ENCODE measurements around the gene LRRC14B.

- TF ChIP-seq CTCF (IDR thresholded peaks at IDR 0.05) (no peak), TCF7L2 (IDR thresholded peaks at IDR 0.05; ENCODE audit: low read depth, low read length) (no peak), POLR2AphosphoS5 (IDR thresholded peaks at IDR 0.05; ENCODE audit: low read depth, low read length) (no peak)
- TF ChIP-seq, protein P1, sequence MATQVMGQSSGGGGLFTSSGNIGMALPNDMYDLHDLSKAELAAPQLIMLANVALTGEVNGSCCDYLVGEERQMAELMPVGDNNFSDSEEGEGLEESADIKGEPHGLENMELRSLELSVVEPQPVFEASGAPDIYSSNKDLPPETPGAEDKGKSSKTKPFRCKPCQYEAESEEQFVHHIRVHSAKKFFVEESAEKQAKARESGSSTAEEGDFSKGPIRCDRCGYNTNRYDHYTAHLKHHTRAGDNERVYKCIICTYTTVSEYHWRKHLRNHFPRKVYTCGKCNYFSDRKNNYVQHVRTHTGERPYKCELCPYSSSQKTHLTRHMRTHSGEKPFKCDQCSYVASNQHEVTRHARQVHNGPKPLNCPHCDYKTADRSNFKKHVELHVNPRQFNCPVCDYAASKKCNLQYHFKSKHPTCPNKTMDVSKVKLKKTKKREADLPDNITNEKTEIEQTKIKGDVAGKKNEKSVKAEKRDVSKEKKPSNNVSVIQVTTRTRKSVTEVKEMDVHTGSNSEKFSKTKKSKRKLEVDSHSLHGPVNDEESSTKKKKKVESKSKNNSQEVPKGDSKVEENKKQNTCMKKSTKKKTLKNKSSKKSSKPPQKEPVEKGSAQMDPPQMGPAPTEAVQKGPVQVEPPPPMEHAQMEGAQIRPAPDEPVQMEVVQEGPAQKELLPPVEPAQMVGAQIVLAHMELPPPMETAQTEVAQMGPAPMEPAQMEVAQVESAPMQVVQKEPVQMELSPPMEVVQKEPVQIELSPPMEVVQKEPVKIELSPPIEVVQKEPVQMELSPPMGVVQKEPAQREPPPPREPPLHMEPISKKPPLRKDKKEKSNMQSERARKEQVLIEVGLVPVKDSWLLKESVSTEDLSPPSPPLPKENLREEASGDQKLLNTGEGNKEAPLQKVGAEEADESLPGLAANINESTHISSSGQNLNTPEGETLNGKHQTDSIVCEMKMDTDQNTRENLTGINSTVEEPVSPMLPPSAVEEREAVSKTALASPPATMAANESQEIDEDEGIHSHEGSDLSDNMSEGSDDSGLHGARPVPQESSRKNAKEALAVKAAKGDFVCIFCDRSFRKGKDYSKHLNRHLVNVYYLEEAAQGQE (IDR thresholded peaks at IDR 0.05; ENCODE audit: insufficient read depth in 1 of 2, low read depth in 2 of 2, low read length in 1 of 2) = no peak
Observed at GRCh38 chr5:182126-182525, 9.2 kb upstream of the LRRC14B start.
